GM13976 (cell line): ENCODE results near the gene COX19.

Experiments used
- DNase-seq: peaks from one replicate; pipeline ENCODE4 v3.0.0; 2012; ENCODE audit warnings: low spot score
- CTCF ChIP-seq: IDR thresholded peaks from 2 replicates; pipeline ENCODE4 v1.5.1; 2012; ENCODE audit warnings: borderline replicate concordance, mild to moderate bottlenecking; ENCODE audit not compliant: insufficient read depth; ENCODE audit errors: extremely low read depth, missing control alignments, control extremely low read depth
- in situ Hi-C: fragments of 300-500 bp; cut with MboI; formaldehyde crosslinking; loops from one replicate; pipeline ENCODE4 v1.12.0; 2022; ENCODE audit warnings: low sequenced_read_pairs, mixed read lengths, inconsistent platforms; ENCODE audit not compliant: unreplicated experiment

Gene COX19

GRCh38 chr7:974820-975681 is at the start of gene COX19:
TSS of gene COX19 (minus strand) at chr7:975549. CDS start at chr7:975509, 40 bp downstream.
- in situ Hi-C loops: no loop called here
- peak; percentile 96 for DNase-seq
- TF ChIP-seq CTCF: no peak

- in situ Hi-C loops: no loop called here
- DNase-seq: peak; percentile 91
- no peak for TF ChIP-seq CTCF
These were observed 49.0 kb upstream of the COX19 start for GRCh38 chr7:1024331-1024841.

- in situ Hi-C loops: no loop called here
- DNase-seq: no peak
- TF ChIP-seq CTCF: no peak
These were observed 47.6 kb upstream of the COX19 start for GRCh38 chr7:1022801-1023465.

GRCh38 chr7:1022356-1022755 is 47.0 kb upstream of the COX19 start:
- no peak for DNase-seq
- no peak for TF ChIP-seq CTCF

GRCh38 chr7:1021931-1022330 is 46.6 kb upstream of the COX19 start:
- in situ Hi-C loops: no loop called here
- TF ChIP-seq CTCF: no peak
- no peak for DNase-seq

More at GRCh38 chr7:1022356-1022755, 47.0 kb upstream of the COX19 start:
- in situ Hi-C loops: no loop called here

- in situ Hi-C loops: no loop called here
These were observed 46.0 kb upstream of the COX19 start for GRCh38 chr7:1021366-1021765.

More at GRCh38 chr7:1021366-1021765, 46.0 kb upstream of the COX19 start:
- TF ChIP-seq CTCF: no peak
- DNase-seq: no peak
